SK-N-DZ (cell line): Measurements from ENCODE around the gene PRUNE2.

ENCODE experiments used
- DNase-seq: peaks from one replicate; pipeline ENCODE4 v3.0.0-alpha.2; 2015; ENCODE audit warnings: low spot score

PRUNE2 gene

DNA sequence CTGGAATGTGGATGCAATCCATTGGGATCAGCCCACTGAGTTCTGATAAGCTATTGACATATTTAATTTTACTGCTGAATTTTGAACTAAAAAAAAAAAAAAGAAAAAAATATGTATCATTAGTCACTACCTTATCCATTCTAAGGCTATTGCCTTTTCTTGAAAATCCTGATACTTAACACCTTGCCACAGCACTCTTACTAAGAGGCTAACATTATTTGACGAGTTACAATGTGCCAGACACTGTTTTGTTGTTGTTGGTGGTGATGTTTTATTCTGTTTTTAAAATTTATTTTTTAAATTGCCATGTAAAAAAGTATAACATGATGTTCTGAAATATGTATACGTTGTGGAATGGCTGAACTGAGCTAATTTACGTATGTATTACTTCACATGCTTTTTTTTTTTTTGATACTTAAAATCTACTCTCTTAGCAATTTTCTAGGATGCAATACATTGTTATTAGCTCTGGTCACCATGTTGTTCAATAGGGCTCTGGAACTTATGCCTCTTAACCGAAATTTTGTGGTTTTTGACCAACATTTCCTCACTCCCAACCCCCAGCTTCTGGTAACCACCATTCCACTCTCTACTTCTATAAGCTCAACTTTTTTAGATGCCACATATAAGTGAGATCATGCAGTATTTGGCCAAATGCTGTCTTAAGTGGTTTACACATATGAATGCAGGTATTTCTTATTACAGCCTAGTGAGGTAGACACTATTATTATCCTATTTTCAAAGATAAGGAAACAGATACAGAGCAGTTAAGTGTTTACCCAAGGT is 276.5 kb downstream of the PRUNE2 start:
- no peak for DNase-seq

DNA sequence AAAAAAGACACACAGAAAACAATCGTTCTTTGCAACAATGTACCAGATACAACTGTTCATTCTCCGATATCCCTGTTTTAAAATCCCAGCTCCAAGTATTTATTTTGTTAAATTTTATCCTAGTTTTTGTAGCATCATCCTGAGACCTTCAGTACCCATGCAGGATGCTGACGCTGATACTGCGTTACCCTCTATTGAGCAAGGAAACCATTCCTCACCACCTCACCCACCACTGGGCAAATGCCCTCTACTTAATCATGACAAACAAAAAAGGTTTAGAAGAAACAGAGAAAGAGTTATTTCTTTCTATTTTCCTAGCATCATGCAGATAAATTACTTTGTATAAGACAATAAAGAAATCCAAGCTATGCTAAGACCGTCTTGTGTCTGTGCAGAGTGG is 277.8 kb downstream of the PRUNE2 start:
- DNase-seq = no peak

DNA sequence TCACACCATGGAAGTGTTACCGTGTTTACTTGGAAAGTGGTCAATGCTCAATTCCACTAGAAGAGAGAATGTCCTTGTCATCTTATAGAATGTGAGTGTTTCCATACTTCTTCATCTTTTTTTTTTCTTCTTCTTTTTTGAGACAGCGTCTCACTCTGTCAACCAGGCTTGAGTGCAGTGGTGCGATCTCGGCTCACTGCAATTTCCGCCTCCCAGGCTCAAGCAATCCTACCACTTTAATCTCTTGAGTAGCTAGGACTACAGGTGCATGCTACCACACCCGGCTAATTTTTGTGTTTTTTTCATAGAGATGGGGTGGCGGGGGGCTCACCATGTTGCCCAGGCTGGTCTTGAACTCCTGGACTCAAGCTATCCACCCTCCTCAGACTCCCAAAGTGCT is 278.9 kb downstream of the PRUNE2 start:
- DNase-seq = no peak

DNA sequence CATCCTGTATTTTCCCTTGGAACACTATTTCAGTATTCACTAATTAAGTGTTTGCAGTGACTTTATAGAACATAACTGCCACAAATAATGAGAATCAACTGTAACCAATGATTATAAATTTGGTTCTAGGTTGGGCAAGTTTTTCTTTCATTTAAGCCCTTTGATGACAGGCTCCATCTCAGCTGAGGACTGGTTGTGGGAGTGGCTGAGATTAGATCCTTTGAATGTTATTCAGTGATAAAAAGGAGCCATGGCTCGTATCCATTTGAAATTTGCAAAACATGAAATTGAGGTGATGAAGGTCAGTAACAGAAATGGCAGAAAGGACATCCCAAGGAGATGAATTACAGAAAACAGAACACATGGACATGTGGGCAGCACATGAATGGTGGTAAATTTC is 279.8 kb downstream of the PRUNE2 start:
- no peak for DNase-seq

DNA sequence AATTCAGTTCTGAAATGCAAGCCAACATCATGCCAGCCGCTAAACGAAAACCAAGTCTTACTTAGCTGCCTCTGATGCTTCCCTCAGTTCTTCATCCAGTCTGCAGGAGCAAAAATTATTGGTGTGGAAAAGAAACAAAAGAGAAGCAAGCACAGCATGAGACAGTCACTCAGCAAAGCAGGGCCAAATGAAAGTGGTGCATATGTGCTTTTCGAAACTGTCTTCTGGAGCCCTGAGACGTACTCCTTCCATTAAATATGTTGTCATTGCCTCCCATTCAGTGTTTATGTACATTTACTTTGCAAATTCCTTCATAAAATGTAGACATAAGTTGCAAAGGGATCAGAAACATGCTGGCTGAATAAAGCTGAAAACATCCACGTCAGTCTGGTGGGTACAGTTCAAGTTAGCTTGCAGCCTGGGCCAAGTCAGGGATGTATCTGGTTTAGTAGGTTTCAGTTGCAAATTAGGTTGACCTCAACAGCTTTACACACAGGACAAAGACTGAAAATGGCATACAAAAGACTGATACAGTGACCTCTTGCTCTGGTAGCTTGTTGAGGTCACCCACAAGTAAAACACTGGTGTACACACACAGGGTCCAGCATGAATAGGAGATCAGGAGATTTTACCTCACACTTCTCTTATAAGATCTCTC is 281.4 kb downstream of the PRUNE2 start:
- no peak for DNase-seq

DNA sequence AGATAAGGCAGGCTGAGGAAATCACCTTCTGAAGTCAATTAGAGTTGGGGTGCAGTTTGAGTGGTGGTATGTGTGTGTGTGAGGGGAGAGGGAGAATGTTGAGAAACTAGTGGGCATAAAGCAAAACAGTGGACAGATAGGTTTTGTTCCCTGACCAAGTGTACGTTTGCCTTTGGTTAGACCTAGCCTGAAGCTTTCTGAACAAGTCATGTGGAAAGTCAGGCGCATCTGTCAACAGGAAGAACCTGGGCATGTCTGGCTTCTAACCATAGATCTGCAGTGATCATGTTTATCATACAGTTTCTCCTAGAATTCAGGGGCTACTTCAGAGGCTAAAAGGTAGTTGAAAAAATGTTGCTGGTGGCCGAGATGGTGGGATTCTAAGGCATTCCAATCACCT is 284.9 kb downstream of the PRUNE2 start:
- DNase-seq = no peak

DNA sequence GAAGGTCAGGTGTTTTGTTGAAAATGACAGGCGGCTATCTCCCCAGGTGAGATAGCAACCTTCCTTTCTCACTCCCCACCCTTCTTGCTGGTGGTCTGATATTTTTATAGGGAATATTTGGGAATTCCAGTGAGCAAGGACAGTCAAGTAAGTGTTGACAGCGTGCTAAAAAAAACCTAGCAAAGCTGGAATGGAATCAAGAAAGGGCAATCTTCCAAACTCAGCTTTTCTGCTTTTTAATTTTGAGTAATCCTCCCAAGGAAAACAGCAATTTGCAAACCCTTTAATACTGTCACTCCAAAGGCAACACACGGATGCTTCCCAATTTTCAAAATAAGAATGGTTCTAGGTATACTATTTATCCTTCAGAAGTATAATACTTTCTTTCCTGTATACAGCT is 285.3 kb downstream of the PRUNE2 start:
- no peak for DNase-seq

DNA sequence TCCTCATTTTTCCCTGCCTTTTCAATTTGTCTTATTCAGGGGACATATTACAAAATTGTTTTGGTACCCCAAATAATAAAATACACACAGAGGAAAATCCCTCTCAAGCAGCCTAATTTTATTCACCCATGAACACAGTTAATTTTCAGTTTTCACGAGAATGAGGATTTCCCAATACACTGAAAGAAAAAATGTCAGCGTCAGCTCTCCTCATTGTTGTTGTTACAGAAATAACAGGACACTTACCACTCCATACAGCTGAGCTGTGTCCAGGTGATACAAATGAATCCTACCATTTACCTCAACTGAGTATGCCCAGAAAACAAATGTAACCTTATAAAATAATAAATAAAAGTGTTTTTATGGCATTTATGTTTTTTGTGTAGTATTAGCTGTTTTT is 286.3 kb downstream of the PRUNE2 start:
- DNase-seq = no peak

DNA sequence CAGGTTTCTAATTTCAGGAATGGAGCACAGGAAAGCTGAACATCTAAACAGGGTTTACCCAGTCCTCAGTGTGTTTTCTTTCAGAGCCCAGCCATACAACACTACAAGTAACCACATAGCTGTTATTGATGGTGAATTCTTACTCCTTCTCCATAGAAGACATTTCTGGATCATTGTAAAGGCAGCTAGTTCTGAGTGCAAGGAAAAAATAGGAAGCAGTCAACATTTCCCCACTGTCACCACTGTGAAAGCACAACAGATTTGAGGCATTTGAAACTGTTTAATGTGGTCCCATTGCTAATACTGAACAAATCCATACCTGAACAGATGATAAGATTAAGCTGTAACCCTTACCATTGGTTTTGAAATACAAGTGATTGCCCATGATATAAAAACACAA is 286.7 kb downstream of the PRUNE2 start:
- DNase-seq = no peak

DNA sequence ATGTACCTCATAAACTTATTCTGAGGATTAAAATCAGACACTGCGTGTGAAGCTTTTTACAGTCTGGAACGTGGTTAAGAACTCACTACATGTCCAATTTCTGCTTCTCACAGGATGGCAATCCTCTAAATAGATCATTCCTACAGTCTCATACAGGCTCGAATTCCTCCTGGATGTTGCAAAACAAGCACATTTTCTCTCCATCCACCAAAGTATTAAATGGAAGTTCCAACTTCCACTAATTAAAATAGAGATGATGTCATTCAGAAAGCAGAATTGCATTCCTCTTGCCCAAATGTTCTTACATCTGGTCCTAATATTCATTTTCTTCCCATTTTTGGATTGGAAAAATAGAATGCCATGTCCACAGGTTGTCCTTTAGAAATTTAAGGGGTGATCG is 287.2 kb downstream of the PRUNE2 start:
- DNase-seq = no peak

DNA sequence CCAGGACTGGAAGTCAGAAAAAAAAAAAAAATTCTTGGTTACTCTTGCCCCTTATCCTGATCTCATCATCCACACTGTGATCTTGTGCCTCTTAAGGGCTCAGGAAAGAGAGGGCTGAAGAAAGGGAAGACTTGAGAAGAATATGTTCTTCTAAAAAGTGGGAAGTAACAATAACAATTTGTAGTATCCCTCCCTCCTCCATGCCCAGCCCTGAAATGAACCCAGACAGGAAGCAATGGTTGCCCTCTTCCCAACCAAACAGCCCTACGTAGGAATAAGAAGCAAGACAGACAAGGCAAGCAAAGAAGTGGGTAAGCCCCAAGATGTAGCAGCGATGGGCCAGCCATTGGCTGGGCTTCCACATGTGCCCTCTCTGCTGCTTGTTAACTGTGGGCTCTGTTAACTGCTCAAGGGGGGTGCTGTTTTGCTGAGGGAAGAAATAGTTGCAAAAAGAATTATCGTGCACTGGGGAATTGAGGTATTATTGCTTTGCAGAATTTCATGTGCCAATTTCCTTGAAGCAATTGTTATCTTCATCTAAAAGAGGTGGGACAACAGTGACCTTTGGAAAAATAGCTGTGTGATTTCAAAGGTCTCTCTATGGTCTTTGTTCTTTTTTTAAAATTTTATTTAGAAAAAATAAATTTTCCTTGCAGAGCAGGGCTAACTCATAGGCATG is 288.3 kb downstream of the PRUNE2 start:
- no peak for DNase-seq

DNA sequence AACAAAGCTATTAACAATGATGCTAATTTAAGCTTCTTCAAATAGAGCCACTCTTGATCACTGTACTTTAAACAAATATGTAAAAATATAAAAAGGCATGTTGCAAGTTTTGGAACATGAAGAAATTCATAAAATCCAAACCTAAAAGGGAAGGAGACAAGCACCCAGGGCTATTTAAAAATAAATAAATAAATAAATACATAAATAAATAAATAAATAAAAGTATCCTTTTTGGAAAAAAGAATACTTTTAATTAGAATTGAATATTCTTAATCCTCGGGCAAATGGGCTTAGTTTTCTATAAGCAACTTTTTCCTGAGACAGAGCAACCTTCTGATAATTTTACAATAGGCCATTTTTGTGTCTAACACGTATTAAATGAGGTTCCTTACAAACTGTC is 289.1 kb downstream of the PRUNE2 start:
- DNase-seq = no peak

DNA sequence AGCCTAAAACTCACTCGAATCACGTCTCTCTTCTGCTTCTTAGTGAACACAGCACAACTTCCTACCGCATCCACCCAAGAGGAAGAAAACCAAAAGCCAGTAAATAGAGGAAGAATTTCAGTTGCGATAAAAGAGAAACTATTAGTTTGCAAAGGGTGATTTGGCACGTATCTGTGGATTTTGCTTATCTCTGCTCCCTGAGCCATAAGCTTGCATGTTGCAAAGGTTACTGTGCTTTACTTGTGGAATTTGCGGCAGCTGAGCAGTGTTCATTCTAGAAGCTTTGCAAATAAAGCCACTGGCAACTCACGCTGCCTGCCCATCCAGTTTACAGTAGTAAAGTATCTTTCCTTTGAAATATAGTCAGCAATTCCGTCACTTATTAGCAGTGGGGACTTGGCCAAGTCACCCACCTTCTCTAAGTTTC is 290.7 kb downstream of the PRUNE2 start:
- DNase-seq = no peak

DNA sequence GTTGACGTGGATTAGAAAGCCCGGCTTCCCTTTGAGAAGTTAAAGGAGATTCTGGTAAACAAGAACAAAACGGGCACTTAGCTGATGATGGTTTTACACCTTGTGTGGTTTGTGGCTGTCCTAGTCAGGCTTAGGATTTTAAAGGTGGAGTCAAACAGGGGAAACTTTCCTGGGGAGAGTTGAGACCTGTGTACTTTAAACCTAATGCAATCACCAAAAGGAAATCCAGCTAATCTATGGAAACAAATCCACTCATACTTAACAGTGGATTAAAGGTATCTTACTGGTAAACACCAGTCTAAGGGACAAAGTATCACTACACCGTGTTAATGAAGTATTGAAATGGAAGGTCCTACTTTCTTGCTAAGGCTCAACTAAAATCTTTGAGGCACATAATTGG is 291.9 kb downstream of the PRUNE2 start:
- DNase-seq = no peak

DNA sequence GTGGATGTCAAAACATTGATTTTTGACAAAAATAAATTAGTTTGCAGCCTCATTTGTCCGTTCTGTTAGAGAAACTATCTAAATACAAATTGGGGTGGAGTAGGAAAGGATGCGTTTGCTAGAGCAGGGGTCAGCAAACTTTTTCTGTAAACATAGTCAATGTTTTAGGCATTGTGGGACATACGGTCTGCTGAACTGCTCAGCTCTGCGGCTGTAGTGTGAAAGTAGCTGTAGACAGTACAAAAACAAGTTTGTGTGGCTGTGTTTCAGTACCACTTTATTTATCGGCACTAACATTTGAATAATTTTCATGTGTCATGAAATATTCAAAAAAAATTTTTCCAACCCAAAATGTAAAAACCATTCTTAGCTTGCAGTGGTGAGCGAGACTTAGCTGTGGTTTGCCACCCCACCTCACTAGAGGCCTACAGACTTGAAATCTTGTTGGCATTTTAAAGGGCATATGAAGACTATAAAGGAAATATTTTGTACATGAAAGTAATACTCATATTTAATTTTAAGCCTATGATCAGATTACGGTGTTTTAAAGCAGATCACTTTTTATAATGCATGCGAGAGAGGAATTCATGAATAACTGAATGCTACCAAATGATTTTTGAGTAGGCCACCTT is 292.6 kb downstream of the PRUNE2 start:
- DNase-seq = no peak

DNA sequence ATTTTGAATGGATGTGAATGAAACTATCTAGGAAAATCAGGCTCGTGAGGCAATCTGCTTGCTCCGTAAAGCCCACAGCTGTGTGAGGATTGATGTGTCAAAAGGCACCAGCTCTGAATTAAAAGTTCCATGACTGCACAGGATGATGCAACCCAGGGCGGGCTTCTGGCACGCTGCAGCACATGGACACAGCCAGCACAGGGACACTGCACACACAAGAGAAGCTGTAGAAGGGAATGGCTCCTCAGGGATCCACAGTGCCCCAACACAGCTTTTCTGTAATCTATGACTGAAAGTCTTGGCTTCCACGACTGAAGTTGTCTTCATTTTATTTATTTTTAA is 295.9 kb downstream of the PRUNE2 start:
- peak; percentile 29 for DNase-seq

DNA sequence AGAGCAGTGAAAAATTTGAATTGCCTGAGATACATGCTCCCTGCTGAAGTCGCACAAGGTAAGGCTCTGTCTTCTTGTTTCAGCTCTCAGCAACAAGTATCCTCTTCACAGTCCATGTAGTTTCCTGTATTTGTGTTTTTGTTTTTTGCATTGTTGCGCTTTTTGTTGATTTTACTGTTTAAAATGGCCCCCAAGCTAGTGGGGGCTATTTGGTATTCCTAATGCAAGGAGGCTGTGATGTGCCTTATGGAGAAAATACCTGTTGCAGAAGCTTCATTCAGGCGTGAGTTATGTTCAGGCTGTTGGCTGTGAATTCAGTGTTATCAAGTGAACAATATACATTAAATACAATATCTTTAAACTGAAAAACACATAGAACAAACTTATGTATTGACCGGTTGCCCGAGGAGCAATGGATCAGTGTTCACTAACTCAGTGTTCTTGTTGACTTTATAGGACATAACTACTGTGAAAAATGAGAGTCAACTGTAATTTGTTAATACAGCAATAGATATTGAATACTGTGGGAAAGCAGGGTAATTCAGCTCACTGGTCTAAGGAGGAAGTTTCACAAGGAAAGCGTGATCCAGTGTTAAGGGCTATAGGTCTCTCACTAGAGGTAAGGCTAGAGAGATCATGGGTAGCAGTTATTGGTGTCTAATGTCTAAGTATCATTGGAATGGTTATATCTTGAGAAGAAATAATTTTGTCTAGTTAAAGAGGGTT is 296.5 kb downstream of the PRUNE2 start:
- no peak for DNase-seq

DNA sequence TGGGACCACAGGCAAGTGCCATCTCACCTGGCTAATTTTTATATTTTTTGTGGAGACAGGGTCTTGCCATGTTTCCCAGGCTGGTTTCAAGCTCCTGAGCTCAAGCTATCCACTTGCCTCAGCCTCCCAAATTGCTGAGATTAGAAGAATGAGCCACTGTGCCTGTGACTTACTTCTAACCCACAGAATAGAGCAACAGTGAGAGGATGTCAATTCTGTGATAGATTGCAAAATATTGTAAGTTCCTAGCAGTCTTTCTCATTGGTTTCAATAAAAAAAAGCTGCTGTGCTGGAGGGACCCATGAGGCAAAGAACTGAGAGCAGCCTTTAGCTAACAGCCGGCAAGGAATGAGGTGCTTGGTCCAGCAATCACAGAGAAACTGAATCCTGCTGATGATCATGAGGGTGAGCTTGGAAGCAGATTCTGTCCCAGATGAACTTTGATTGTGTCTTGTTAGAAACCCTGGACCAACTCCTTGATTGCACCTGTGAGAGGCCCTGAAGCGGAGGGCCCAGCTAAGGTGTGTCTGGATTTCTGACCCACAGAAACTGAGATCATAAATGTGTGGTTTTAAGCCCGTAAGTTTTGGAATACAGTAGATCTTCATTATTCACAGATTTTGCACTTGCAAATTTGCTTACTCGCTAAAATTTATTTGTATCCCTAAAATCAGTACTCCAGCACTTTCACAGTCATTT is 297.2 kb downstream of the PRUNE2 start:
- DNase-seq = no peak

DNA sequence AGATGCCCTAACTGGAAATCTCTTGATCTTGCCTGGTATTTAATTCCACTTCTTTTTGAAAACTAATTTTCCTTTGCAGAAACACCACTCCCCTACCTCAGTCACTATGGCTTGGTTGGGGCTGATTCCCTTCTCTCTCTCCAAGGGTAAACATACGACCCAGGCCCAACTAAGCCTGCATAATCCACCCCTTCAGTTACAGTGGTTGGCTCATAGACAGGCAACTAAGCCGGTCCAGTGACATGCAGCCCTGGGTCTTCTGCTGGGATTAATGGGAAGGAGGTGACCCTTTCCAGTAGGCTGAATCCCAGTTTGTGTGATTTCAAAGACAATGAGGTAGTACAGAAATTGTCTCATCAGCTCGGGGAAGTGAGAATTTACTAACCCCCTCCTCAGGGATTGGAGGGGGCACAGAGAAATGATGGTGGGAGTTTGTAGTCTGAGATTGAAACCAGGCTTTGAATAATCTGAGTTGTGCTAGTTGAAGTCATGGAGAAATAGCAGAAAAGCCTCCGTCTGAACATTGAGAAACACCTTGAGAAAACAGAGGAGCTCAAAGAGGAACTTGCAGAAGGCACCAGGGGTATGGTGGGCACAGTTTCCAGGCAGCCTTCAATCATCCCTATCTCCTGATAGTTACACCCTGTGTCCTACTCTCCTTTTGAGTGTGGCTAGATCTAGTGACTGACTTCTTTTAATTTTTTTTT is 298.0 kb downstream of the PRUNE2 start:
- no peak for DNase-seq

DNA sequence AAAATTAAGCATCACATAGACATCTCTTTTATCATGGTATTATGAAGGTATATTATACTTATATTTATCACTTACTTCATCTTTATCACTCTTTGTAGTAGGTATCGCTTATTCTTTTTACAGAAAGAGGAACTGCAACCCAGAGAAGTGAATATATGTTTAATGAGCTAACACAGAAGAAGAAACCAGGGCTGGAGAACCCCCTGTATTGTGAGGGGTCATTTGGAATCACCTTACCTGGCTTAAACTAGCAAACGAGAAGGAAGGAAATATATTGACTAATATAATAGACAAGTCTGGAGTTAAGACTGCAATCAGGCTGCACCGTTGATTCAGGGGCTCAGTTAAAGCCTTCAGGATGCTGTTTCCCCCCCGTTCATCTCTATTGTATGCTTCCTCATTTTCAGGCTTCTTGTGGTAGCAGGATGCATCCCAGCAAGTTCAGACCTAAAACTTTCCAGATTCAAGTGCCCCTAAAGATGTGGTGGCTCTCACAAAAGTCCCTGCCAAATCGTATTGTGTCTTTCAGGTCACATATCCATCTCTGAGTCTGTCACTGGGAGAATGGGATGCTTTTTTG is 300.5 kb downstream of the PRUNE2 start:
- DNase-seq = no peak
